HL-60/S4 (cell line): Measurements from ENCODE around the gene TMEM82.

Source experiments
- in situ Hi-C: fragments of 300-500 bp; cut with MboI; formaldehyde crosslinking; loops from 2 replicates; pipeline ENCODE4 v1.14.3; 2022; ENCODE audit warnings: low sequenced_read_pairs

TMEM82 gene

GRCh38 chr1:15755021-15755645, 12.8 kb downstream of the TMEM82 start:
- in situ Hi-C loops = no loop called here

DNA sequence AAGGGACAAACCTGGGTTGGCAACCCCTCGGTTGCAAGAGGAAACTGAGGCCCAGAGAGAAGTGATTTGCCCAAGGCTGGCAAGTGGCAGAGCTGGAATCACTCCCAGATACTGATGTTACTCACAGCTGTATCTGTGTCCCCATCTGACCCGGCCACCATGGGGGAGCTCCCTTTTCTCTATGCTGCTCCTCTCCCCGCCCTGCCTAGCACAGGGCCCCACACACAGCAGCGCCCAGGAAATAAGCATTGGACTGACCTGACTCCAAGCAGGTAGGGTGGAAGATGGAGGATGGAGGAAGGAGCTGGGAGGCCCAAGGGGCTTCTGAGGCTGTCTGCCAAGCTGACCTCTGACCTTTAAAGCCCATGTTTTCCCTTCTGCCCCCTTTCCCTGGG, 13.3 kb downstream of the TMEM82 start:
- in situ Hi-C loops = no loop called here

- in situ Hi-C loops = no loop called here
These were observed 14.1 kb downstream of the TMEM82 start for GRCh38 chr1:15756143-15757015.

DNA sequence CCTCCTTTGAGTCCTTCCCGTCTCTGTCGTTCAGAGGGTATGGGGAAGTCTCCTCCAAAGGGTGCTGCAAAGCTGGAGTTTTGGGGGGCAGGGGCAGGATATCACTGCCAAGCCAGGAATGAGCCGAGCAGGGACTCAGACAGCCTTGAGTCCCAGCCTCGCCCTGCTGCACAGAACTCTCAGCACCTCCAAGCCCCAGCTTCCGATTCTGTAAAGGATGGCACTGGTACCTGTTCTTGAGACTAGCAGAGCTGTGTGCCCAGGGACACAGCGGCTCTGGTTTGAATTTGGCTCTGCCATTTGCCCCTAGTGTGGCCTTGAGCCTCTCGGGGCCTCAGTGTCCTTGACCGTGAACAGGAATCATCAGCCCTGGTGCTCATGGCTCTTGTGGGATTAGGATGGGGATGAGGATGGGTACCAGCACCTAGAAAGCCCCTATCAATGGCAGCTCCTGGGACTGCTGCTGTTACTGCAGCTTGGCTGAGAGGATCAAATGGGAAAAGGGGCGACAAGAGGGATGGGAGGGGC, 14.8 kb downstream of the TMEM82 start:
- in situ Hi-C loops = no loop called here

- in situ Hi-C loops = no loop called here
These were observed 15.5 kb downstream of the TMEM82 start for GRCh38 chr1:15757575-15758342.

GRCh38 chr1:15758343-15758931, 16.1 kb downstream of the TMEM82 start, which contains the start of gene FBLIM1:
FBLIM1 (plus strand) TSS chr1:15758795; CDS start chr1:15764984, 6,189 bp downstream.
- in situ Hi-C loops = no loop called here

DNA sequence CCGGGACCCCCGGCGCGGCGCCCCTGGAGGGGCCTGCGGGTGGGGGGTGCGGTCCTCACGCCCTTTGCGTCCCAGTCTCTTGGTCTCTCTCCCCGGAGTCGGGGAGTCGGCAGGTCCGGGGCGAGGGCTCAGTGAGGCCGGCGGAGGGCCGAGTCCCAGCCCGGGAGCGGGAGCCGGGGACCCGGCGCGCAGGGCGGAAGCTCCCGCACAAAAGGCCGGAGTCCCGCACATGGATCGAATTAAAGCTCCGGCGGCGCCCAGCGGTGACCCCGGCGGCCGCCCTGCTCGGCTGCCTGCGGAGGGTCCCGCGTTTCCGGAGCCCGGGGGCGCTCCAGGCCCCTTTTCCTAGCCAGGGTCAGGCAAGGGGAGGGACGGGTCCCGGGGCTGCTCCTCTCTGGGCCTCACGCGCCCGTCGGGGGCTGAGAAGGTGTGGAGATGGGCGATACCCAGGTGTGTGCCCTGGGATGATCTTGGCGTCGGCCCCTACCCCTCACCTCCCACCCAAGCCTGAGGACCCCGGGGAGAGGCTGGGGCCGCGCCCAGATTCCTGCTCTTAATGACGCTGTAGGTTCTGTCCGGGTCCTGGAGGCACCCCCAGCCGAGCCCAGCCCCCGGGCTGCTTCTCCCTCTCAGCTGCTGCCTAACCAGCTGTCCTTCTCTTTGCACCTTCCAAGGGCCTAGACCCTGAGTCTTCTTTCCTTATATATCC, 16.8 kb downstream of the TMEM82 start:
- in situ Hi-C loops = no loop called here

DNA sequence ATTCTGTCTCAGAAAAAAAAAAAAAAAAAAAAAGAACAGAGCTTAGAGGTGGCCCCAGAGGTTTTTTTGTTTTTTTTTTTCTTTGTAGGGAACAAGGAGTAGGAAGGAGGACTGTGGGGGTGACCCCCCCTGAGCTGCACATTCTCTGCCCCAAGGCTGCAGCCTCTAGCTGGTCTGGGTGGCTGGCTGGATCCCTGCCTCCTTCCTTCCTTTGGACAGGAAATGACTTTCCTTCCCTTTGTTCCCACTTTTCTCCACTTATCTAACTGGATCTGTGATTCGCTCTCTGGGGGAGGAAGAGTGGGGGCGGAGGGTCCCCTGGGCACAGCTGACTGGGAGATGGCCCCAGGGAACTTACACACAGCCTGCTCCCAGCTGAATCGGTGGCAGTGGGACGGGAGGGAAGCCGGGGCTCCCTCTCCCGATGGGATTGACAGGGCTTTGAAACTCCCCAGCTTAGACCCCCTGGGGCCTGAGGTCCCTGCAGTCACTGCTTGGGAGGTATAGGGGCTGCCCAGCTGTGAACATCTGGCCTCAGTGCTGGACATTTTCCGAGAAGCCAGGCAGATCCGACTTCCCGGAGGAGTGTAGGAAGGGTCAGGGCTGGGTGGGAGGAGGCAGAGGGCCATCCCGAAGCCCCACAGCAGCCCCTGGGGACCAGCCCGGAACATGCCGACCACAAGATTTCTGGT, 18.4 kb downstream of the TMEM82 start:
- in situ Hi-C loops = no loop called here

- in situ Hi-C loops = no loop called here
These were observed 19.2 kb downstream of the TMEM82 start for GRCh38 chr1:15761366-15762128.

- in situ Hi-C loops = no loop called here
These were observed 20.2 kb downstream of the TMEM82 start for GRCh38 chr1:15762546-15762945.

DNA sequence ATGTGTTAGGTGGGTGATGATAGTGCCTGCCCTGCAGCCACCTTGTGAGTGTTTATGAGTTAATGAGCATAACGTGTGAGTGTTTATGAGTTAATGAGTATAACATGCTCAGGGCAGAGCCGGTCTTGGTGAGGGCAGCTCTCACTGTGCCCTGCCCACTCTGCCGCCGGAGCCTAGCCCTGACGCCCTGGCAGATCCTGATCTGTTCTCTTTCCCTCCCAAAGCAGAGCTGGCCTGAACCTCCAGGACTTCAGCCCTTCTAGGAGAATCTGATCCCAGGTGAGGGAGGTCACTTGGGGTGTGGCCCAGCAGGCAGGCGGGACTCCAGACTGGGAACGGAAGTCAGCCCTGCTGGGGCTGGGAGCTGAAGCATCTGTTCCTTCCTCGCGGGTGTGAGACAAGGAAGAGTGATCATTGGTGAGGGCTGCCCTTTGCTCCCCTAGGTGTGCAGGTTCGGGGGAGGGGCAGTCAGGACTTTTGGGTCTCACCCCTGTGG, 22.0 kb downstream of the TMEM82 start:
- in situ Hi-C loops = no loop called here

DNA sequence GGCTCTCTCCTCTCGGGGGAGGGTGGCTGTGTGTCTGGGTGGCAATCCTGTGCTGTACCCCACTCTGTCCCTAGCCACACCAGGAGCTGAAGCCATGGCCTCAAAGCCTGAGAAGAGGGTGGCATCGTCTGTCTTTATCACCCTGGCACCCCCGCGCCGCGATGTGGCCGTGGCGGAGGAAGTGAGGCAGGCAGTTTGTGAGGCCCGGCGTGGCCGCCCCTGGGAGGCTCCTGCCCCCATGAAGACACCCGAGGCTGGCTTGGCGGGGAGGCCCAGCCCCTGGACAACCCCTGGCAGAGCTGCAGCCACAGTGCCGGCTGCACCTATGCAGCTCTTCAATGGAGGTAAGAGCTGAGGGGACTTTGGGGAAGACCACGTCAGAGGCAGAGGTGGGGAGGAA, 22.6 kb downstream of the TMEM82 start:
- in situ Hi-C loops = no loop called here

DNA sequence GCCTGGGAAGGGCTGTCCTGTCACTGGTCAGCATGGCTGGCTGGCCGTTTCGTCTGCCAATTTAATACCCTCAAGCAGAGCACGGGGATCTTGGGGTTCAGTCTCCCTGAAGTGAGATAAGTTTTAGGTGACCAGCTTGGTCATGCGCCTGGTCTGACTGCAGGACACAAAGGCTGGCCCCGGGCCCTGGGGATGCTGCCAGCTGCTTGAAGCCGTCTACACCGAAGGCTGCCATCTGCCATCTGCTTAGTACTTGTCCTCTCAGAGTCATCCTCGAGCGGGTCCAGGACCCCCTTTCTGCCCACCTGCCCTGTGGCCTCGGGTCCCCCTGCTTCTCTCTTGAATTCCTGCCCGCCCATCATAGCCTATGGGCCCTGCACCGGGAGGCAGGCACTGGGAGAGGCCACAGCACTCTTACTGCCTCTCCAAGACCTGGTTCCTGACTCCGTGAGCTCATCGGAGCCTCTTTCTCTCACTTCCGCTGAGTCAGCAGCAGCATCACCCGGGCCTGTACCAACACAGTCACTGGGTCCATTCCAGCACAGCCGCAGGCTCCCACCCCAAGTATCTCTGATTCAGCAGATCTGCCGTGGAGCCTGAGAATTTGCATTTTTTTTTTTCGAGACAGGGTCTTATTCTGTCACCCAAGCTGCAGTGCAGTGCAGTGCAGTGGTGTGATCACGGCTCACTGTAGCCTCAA, 23.3 kb downstream of the TMEM82 start:
- in situ Hi-C loops = no loop called here

GRCh38 chr1:15767941-15768340, 25.6 kb downstream of the TMEM82 start:
- in situ Hi-C loops = no loop called here

- in situ Hi-C loops = no loop called here
These were observed 26.1 kb downstream of the TMEM82 start for GRCh38 chr1:15768388-15768787.

DNA sequence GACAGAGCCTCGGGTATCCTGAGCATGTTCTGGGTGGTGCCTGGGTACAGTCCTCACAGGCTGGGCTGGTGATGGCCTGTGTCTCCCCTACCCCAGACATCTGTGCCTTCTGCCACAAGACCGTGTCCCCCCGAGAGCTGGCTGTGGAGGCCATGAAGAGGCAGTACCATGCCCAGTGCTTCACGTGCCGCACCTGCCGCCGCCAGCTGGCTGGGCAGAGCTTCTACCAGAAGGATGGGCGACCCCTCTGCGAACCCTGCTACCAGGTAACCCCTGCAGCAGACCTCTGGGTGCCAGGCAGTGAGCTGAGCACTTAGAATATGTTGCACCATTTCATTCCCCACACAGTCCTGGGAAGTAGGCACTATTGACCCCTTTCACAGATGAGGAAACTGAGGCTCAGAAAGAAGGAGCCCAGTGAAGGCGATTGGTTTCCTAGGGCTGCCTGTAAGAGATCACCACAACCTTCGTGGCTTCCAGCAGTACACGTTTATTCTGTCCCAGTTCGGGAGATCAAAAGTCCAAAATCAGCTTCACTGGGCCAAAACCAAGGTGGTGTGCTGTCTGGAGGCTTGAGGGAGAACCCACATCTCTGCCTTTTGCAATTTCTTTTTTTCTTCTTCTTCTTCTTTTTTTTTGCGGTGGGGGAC, 28.1 kb downstream of the TMEM82 start:
- in situ Hi-C loops = no loop called here

DNA sequence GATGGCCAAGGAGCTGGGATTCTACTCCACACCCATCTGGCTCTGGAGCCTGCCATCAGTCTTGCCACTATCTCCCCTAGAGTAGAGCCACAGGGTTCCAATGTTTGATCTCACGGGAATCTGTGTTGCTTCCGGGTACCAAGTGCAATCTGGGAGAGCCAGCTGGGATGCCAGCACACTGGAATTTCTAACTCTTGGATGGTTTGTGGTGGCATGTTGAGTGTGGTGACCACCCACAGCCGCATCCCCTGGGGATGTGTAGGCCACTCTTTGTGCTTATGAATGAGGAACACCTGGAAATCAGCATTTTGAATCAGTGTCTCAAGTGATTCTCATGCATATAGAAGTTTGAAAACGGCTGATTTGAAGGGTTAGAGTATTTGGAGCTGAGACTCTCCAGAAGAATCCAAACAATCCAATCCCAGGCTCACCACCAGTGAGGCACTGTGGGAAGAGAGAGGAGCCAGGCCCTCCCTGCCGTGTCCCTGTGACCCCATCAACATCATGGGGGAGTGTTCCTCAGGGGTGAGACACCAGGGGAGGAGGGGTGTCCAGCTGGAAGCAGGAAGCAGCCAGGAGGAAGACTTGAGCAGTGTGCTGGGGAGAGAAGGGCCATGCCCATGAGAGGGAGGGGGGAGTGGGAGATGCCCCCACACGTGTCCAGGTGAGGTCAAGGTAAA, 29.7 kb downstream of the TMEM82 start:
- in situ Hi-C loops = no loop called here
